Colonic mucosa (tissue), 4 donors: ENCODE data around the gene SPAAR. TPM values are rescaled to one million over a fixed set of nuclear protein-coding genes. Genes with fewer than 3 reads are reported as not detected.

Experiments used
- DNase-seq: peaks from one replicate; pipeline ENCODE4 v3.0.0-alpha.2; 2020
- H3K27ac ChIP-seq: fragments of 200-600 bp; one replicate; pipeline ENCODE4 v1.8.0; 2021
- H3K27me3 ChIP-seq: fragments of 200-600 bp; one replicate; pipeline ENCODE4 v1.8.0; 2021
- H3K36me3 ChIP-seq: fragments of 200-600 bp; one replicate; pipeline ENCODE4 v1.8.0; 2021
- H3K4me1 ChIP-seq: fragments of 200-600 bp; one replicate; pipeline ENCODE4 v1.8.0; 2021; ENCODE audit warnings: mild to moderate bottlenecking
- H3K4me3 ChIP-seq: fragments of 200-600 bp; one replicate; pipeline ENCODE4 v1.8.0; 2021
- H3K9ac ChIP-seq, 2 donors: one replicate each; pipeline ENCODE4 v1.7.0; 2013; ENCODE audit warnings: control low read depth in 2 of 2, low read depth in 2 of 2, low read length in 2 of 2
- H3K9me3 ChIP-seq: fragments of 200-600 bp; one replicate; pipeline ENCODE4 v1.8.0; 2021
- intact Hi-C: fragments of 100-400 bp; cut with DNase I; formaldehyde crosslinking; loops from one replicate; pipeline ENCODE4 v1.14.1; 2022
- total RNA-seq, 2 donors: library from RNA; stranded (reverse); fragmentation: NEBNext Ultra II Directional in 1 of 2; extraction: Animal tissue kit (Norgen Biotek cat#: 25700) in 1 of 2; gene quantifications; one replicate each; pipeline ENCODE4 v1.2.1, GENCODE V29; 2021
- TF ChIP-seq, protein P1 (sequence below): fragments of 200-600 bp; IDR thresholded peaks from one replicate; pipeline ENCODE4 v1.8.0; 2022; ENCODE audit warnings: antibody characterized with exemption, mild to moderate bottlenecking
- donor health status: healthy.
- donor health status: DM: no; HTN: no; CAD: no.
- donor health status: DM: no; HTN: no; CAD: no.

SPAAR gene
- total RNA-seq, 2 donors from 2014 or later, result 1.1 to 2.6 TPM

GRCh38 chr9:35907711-35908503 is 1.4 kb upstream of the SPAAR start:
- intact Hi-C loops, result no loop called here
- Histone ChIP-seq H3K27me3 (no peaks in the 10 kb centered on the region), H3K4me1 (peaks cover 50% of the 10 kb centered on the region), H3K27ac (peak overlapping the region; percentile 94), H3K9ac (peak overlapping the region; percentile 72 to 83), H3K9me3 (no peaks in the 10 kb centered on the region), H3K36me3 (no peaks in the 10 kb centered on the region), H3K4me3 (peak overlapping the region; percentile 10)
- TF ChIP-seq, protein P1, sequence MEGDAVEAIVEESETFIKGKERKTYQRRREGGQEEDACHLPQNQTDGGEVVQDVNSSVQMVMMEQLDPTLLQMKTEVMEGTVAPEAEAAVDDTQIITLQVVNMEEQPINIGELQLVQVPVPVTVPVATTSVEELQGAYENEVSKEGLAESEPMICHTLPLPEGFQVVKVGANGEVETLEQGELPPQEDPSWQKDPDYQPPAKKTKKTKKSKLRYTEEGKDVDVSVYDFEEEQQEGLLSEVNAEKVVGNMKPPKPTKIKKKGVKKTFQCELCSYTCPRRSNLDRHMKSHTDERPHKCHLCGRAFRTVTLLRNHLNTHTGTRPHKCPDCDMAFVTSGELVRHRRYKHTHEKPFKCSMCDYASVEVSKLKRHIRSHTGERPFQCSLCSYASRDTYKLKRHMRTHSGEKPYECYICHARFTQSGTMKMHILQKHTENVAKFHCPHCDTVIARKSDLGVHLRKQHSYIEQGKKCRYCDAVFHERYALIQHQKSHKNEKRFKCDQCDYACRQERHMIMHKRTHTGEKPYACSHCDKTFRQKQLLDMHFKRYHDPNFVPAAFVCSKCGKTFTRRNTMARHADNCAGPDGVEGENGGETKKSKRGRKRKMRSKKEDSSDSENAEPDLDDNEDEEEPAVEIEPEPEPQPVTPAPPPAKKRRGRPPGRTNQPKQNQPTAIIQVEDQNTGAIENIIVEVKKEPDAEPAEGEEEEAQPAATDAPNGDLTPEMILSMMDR, result no peak
- DNase-seq, result peak; percentile 83

DNA sequence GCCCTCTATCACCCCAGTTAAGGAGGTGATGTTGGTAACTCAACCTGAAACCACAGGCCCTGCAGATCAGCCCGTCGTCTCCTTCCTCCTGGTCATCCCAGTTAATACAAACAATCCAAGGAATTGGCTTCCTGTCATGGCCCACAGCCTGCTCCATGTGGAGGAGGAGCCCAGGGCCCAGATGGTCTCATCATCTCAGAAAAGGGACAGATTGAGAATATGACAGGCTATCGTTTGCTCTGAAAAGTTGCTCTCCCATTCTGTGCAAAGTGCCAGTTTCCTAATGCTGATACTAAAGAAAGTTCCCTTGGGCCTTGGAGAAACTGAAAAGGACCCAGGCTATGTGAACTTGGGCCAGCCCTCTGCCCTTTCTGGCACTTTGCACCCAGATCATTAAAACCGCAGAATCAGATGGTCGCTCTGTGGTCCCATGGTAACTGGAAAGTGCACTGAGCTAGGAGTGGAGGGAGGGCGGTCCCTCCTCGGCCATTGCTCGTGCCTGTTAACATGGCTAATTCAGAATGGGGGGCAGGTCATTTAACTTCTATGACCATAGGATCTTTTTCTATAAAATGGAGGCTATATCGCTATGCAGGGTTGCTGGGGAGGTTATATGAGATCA is 675 bp upstream of the SPAAR start:
- Histone ChIP-seq H3K27me3 (no peaks in the 10 kb centered on the region), H3K9me3 (no peaks in the 10 kb centered on the region), H3K27ac (peak overlapping the region; percentile 94), H3K36me3 (no peaks in the 10 kb centered on the region), H3K9ac (peak overlapping the region in 1 of 2 donors; percentile 83), H3K4me3 (no peak overlapping the region), H3K4me1 (peaks cover 50% of the 10 kb centered on the region)
- no peak for DNase-seq
- TF ChIP-seq, protein P1, result no peak
- intact Hi-C loops, result no loop called here

DNA sequence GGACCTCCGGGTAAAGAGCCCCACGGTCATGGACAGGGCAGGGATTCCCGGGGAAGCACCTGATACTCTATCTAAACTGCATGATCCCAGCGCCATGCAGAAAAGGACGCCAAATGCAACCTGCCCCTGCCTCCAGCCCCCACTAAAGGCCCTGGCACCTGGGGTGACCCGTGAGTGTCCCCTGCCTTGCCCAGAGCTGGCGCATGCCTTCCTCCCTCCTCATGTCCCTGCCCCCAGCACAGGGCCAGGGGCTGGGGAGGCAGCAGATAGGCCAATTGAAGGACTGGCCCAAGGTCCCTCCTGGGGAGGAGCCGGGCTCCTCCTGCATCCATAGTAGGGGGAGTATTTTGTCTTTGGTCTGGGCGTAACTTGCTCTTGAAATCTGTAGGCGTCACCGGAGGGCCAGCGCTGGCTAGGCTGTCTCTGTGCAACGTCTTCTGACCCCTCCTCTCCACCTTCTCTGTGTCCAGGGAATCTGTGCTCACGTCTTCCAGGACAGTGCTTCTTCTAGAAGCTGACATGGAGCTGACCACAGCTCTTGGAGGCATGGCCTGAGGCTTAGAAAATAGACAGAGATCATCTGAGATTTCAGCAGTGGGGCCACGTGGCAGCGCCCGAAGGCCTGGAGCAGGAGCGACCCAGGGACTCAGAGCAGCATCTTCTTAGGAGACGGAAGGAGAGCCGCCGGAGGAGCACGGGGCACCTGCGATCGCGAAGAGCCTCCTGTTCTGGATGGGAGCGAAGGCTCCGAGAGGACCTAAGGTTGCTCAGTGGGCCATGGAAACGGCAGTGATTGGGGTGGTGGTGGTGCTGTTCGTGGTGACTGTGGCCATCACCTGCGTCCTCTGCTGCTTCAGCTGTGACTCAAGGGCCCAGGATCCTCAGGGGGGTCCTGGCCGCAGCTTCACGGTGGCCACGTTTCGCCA is 660 bp downstream of the SPAAR start:
- intact Hi-C loops, result no loop called here
- H3K27me3 ChIP-seq, result no peaks in the 10 kb centered on the region
- peaks cover 45% of the 10 kb centered on the region for H3K4me1 ChIP-seq
- peak overlapping the region; percentile 51 to 83 for H3K9ac ChIP-seq
- H3K27ac ChIP-seq, result peak overlapping the region; percentile 94
- TF ChIP-seq, protein P1, result no peak
- H3K9me3 ChIP-seq, result no peaks in the 10 kb centered on the region
- no peak overlapping the region for H3K4me3 ChIP-seq
- no peaks in the 10 kb centered on the region for H3K36me3 ChIP-seq
- DNase-seq, result no peak

DNA sequence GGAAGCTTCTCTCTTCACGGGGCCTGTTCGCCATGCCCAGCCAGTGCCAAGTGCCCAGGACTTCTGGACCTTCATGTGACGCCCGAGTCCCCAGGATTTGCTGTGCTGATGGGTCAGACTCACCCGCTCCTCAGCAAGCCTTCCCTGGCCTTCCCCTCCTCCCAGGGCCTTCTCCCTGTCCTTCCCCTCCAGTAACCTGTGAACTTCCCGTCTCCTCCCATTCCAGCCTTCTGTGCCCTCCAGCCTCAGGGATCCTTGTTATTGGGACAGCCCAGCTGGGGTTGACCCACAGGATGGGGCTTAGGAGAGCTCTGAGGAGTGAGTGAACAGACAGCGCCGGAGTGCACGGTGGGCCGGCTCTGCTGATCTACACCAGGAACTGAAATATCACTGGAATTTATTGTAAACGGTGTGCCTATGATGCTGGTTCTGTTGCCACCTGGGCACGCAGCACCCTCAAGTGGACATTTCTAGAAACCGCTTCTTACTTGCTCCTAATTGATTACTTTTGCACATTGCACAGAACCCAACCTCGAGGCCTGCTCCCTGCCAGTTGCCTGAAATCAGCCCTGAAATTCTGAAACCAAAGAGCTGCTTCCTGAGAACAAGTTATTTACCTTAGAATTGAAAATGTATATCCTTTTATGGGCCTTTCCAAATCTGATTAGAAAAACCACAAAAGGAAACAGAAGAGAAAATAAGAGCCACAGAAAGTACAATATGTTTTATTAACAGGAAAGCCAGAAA is 1.5 kb downstream of the SPAAR start:
- H3K9me3 ChIP-seq, result no peaks in the 10 kb centered on the region
- no peaks in the 10 kb centered on the region for H3K27me3 ChIP-seq
- peak overlapping the region; percentile 94 for H3K27ac ChIP-seq
- intact Hi-C loops, result no loop called here
- peaks cover 44% of the 10 kb centered on the region for H3K4me1 ChIP-seq
- H3K36me3 ChIP-seq, result no peaks in the 10 kb centered on the region
- H3K4me3 ChIP-seq, result no peak overlapping the region
- peak; percentile 80 for DNase-seq
- peak overlapping the region; percentile 51 to 83 for H3K9ac ChIP-seq
- TF ChIP-seq, protein P1, result peak; percentile 47

- no peak overlapping the region for H3K27ac ChIP-seq
- intact Hi-C loops, result no loop called here
- H3K4me1 ChIP-seq, result peaks cover 42% of the 10 kb centered on the region
- DNase-seq, result no peak
- no peaks in the 10 kb centered on the region for H3K9me3 ChIP-seq
- TF ChIP-seq, protein P1, result no peak
- no peak overlapping the region for H3K4me3 ChIP-seq
- H3K36me3 ChIP-seq, result no peaks in the 10 kb centered on the region
- peak overlapping the region in 1 of 2 donors; percentile 65 for H3K9ac ChIP-seq
- H3K27me3 ChIP-seq, result no peaks in the 10 kb centered on the region
These were observed 2.4 kb downstream of the SPAAR start for GRCh38 chr9:35911690-35912089.
